SK-MEL-5 (cell line): ENCODE data around the gene PYCR2. TPM values are rescaled to one million over a fixed set of nuclear protein-coding genes. Genes with fewer than 3 reads are reported as not detected.

Experiments
- DNase-seq: peaks from one replicate; pipeline ENCODE4 v3.0.0-alpha.2; 2016; ENCODE audit warnings: low read depth, low spot score
- in situ Hi-C: cut with HindIII; loops from 2 replicates; pipeline ENCODE4 v1.10.0; 2016; ENCODE audit warnings: low sequenced_read_pairs, high pct_unique_total_duplicates, low pct_unique_long_range_greater_than_20kb
- total RNA-seq: library from RNA; depleted of rRNA; stranded (reverse); fragments of >200 nt; shearing (Covaris generic); gene quantifications from 2 replicates; pipeline ENCODE4 v1.2.3, GENCODE V29; 2014

Gene PYCR2
- total RNA-seq, 1 experiment from 2014 or later: 46.2 TPM

DNA sequence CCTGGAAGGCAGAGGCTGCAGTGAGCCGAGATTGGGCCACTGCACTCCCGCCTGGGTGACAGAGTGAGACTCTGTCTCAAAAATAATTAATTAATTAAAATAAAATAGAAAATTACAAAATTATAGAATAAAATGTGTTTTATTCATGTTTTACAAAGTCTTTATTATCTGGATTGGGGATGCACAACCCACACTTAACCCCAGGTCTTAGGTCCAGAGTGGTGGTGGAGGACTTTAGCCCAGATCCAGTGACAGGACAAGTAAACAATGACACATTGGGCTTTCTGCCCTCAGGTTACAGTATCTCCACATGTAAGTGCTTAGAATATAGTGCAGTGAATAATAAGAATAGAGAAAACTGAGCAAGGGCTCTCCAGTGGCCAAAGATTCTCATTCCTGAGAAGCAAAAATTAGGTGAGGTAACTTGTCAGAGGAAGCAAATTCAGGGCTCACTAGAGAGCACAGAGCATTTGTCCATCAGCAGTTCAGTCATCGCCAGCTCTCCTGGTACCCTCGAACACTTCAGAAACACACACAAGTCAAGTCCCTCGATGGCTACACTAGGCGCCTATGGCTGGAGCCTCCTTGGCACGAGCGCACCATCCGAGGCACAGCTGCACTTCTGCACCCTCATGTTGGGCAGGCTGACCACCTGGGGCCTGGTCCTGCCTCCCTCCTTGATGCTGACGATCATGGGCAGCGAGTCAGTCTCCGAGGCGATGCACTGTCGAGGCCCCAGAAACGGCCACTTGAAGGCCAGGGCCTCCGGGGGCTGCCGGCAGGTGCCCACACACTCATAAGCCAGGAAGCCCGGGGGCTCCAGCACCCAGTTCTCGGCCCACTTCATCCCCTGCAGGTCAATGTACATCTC lies 37.7 kb downstream of the PYCR2 start:
- no peak for DNase-seq

DNA sequence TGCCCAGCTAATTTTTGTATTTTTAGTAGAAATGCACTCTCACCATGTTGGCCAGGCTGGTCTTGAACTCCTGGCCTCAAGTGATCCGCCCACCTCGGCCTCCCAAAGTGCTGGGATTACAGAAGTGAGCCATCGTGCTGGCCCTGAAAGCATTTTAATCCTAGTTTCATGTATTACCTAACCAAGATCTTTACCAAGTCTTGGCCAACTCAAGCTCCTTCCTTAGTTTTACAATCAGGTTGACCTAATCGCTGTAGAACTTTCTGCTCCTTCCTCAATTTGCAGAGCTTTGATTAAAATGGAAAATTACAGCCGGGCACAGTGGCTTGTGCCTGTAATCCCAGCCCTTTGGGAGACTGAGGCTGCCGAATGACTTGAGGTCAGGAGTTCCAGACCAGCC lies 38.7 kb downstream of the PYCR2 start:
- in situ Hi-C loops: no loop called here
- no peak for DNase-seq

More for the DNA sequence above, 37.7 kb downstream of the PYCR2 start:
- in situ Hi-C loops: no loop called here

DNA sequence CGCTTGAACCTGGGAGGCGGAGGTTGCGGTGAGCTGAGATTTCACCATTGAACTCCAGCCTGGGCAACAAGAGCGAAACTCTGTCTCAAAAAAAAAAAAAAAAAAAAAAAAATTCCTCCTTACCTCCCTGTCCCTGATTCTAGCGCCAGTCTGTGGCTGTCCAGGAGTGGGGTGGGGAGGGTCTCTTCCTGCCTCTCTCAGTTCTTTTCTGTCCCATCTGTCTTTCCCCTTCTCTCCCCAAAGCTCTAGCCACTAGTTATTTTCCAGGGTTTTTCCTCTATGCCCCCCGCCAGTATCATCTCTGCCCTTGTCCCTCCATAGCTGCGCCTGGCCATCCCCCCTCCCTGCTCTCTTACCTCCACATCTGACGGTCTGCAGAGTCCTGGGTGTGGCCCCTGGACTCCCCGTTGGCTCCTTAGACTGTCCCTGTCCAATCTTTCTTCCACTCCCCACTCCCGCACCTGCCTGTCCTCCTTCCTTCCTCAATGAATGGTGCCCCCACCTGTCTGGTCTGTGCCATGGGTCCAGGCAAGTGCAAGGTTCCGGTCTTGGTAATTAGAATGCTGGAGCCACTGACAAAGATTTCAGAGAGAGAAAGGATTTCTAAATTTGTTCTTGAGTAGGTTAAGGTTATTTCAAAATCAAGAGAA lies 40.3 kb downstream of the PYCR2 start:
- no peak for DNase-seq

DNA sequence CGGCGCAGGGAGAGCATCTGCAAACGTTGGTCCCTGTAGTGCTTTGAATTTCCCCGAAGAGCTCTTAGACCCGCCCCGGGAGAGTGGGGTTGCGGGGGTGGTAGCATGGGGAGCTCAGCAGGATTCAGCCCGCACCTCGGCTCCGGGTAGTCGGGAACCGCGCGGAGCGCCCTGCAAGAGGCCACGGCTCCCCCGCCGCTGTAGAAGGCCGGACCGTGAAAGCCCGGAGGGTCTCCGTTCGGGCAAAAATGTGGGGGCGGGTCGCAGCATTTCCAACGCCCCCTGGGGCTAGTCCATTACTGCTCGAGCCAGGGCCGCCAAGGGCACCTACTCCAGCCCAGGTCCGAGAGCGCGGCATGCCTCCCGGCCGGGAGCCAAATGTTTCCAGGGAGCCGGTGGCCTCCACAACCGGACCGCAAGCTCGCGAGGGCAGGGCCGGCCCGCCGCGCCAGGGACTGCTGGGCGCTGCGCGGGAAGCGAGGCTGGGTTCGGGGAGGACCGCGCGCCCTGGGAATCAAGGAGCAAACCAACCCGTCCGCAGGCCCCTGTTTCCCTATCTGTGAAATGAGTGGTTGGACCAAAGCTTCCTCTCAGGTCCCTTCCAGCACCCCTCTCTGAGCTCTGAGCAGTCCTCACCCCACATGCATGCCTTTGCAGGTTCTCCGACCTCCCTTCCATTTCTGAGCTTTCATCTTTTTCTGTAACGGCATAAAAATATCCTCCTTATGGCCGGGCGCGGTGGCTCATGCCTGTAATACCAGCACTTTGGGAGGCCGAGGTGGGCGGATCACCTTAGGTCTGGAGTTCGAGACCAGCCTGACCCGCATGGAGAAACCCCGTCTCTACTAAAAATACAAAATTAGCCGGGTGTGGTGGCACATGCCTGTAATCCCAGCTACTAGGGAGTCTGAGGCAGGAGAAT lies 41.1 kb downstream of the PYCR2 start:
- DNase-seq: peak; percentile 11
- in situ Hi-C loops: no loop called here

More for the DNA sequence above, 40.3 kb downstream of the PYCR2 start:
- in situ Hi-C loops: no loop called here

DNA sequence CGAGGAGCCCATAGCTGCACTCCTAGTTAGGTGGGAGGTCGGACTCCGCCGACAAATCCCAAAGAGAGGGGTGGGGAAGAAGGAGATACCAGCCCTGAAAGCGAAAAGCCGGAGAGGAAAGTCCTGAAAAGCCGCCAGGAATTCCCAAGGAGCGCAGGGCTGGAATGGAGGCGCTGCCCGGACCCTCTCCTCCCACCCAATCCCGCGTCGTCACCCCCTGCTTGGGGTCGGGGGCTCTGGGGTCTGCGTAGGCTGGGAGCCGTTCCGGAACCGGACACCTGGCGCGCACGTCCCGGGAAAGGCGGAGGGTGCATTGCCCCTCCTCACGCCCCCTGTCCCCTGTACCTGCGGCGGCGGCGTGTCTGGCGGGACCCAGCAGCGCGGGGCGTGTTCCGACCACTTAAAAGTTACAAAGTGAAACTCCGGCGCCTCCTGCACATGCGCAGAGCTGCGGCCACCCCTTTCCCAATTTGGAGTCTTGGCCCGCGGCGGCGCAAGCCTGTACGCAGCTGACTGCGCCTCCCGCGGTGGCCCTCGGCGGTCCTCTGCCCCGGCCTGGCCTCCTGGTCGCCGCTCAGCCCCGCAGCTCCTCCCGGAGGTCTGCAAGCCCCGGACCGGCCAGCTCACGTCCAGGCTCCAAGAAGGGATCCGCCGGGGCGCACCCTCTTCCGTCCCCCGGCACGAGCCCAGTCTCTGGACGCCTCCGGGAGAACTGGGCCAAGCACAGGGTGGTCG lies 41.9 kb downstream of the PYCR2 start, which contains the start of gene TMEM63A:
Gene TMEM63A (minus strand): TSS at position 422 of the 735 bp plus-strand sequence. CDS start 4,800 bp downstream, outside the sequence.
- DNase-seq: peak; percentile 75
- in situ Hi-C loops: no loop called here

DNA sequence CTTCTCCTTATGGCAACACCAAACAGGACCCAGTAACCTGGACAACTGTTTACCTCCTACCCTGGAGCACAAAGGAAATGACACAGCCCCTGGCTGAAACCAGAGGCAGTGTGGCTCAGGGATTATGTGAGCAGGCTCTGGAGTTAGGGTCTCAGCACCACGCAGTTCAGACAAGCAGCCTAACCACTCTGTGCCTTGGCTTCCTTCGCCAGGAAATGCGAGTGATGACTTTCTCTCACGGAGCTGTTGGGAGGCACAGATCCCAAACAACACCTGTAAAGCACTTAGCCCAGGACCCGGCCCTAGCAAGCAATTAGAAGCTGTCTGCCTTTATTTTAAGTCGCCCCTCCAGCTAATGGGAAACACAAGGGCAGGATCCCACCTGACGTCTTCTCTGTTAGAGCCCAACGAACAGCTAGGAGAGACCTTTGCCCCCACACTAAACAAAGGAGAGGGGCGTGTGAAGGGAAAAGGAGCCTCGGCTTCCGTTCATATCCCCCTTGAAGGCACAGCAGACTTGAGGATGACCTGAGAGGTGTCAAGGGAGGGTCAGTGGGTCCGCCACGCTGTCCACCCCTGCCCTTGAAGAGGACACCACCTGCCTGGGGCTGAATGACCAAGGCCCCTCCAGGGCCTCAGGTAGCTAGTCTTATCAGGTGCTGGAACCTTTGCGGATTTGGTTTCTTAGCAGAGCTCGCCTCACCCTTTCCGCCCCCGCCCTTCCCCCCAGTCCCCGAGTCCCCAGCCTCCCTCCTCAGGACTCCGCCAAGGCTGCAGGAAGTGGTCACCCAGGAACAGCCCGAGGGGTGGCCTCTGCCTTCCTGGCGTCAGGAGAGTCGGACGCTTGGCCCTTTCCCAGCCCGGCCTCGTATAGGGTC lies 42.7 kb downstream of the PYCR2 start:
- in situ Hi-C loops: no loop called here
- DNase-seq: peak; percentile 36

DNA sequence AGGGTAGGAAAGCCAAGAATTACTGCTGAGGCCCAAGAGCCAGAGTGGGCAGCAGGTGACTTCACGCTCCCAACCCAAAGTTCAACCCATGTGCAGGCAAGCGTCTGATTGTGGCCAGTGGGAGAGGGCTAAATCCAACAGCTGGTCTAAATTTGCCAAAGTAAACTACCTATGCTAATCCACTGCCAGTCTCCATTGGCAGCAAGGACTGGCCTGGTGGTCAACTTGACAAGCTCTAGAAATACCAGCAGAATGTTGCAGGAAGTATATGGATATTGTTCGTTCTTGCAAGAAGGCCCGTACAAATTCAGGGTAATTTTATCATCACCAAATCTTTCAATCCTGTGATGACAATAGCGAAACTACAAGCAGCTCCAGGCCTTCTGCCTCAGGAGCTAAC lies 43.4 kb downstream of the PYCR2 start:
- in situ Hi-C loops: no loop called here

DNA sequence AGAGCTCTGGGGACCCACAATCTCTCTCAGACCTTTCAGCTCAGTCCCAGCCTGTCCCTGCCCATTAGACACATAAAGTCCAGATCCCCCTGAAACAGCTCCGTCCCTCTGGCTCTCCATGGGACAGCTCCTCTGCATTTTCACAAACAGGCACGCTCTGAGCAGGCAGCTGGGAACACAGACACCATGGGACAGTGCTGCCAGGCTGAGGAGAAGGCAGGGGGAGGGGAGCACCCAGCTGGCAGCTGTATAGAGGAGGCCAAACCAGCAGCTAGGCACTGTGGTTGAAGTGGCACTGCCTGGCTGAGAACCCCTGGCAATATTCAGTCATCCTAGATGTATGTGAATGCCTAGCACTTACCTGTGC lies 43.8 kb downstream of the PYCR2 start:
- in situ Hi-C loops: no loop called here
- DNase-seq: no peak

More for the DNA sequence above, 43.4 kb downstream of the PYCR2 start:
- DNase-seq: no peak

DNA sequence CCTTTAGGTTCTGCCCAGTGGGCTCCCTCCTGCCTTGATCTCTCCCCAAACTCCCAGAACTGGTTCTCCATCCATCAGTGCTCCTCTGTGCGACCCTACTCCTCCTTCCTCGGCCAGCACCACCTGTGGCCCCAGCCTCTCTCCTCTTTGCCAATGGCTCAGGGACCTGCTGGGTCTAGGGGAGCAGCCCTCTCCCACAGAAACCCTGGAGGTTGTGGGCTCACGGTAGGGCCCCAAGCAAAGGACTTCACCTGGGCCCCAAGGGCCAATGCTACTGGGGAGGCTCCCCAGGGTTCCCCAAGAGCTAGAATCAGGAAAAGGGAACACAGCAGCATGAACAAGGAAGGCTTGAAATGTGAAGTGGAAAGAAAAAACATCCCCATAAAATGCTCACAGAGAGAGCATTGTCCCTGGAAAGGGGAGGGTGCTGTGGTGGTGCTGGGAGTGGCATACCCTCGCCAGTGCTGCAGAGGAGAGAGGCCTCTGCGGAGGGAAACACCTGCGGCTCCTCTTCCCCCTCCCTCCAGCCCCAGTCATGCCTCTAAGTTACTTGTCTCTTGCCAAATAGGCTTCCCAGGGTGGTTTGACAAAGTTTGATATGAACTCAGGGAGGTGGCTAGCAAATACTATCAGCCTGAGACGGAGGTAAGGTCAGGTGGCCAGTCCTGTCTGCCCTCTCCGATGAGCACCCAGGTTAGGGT lies 44.4 kb downstream of the PYCR2 start:
- in situ Hi-C loops: no loop called here
- DNase-seq: peak; percentile 55

DNA sequence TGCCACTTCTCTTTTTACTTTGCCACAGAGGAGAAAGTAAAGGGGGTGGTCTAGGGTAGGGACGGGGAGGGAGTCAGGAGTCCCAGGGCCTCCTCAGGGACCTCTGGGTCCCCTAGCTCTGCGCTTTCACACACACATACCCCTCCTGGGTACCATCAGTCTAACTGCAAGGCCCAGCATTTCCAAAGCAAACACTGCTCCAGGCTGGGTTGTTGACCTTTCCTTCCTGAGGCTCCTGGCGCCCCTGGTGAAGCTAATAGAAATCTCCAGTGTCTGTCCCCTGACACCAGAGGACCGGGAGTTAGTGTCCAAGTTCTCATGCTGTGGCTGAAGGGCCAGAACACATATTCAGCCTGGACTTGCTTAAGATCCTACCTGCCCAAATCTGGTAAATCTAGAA lies 45.8 kb downstream of the PYCR2 start:
- DNase-seq: no peak
- in situ Hi-C loops: no loop called here

DNA sequence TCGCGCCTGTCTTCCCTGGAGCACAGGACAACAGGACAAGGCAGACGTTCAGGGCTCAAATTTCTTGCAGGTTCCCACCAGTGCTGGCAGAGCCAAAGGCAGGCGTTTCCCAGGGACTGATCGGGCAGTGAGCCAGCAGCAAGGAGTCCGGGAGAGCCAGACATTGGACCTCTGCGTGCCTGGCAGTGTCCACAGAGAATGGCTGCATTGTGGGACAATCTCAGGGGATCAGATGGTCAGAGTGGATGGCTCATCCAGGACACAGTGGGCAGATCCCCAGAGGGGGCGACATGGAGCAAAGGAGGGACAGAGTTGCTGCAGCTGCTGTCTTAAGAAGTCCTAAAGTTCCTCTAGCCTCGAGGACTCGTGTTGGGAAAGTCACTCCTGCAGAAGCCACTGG lies 46.5 kb downstream of the PYCR2 start:
- in situ Hi-C loops: no loop called here
- peak; percentile 84 for DNase-seq

DNA sequence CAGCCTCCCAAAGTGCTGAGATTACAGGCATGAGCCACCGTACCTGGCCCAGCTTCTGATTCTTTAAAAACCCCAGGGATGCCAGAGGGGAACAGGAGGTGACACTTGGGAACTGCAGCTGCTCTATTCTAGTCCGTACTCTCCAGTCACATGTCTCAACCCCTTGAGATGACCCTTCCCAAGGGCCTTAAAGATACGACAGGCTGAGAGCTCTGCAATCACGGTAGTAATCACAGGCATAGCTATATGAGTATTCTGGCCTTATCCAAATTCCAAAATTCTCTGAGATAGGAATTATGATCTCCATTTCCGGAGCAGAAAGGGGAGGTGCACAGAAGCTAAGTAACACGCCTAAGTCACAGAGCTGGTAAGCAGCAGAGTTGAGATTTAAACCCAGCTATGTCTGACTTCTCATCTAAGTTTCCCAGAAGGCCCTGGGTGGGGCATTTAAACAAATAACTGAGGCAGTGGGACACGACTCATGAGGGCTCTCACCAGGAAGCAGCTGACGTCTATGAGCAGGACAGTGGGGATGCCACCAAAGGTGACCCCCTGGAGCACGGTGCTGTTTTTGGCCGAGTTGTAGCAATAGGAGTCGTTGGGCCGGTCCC lies 47.0 kb downstream of the PYCR2 start:
- no peak for DNase-seq
- in situ Hi-C loops: no loop called here

DNA sequence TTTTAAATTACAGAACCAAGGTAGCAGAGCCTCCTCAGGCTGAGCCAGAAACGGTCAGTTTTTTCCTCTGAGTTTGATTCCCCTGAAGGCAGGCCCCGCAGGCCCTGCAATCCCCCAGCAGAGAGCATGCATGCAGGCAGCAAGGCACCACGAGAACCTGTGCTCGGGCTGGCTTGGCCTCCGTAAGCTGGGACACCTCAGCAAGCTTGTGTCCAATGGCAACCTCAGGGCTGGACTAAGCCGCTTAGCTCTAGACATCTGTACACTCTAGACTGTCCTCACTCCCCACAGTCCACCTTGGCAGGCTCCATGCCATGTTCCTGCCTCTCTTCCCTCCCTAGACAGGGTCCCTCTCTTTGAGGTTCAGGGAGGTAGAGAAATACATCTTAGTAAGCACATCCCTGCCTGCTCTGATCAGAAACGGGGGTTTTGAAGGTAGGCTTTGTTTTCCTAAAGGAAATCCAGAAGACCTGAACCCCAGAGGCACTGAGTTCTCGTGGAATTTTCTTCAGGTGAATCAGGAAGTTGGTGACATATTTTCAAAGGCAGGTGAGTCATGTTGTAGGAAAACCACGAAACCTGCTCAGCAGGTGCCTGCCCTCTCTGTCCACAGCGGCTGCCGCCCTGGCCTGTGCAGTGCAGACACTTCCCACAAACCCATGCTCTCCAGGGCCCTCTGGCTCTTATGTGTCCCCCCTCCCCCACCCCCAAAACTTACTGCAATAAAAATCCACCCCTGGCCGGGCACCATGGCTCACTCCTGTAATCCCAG lies 48.8 kb downstream of the PYCR2 start:
- DNase-seq: no peak

DNA sequence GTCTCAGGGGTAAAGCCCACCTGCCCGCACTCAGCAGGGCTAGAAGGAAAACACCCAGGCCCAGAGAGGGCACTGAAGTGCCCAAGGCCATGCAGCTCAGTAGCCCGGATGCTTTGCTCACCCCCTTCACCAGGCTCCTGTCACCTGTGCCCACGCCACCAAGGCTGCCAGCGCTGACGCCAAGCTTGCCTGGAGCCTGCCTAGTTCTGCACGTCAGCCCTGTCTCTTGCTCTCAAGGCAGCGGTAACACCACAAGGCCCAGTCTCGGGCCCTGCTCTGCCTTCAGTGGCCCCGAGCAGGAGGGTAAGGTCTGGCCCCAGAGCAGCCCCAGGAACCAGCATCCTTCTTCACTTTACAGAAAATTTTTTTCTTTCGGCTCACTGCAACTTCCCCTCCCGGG lies 49.6 kb downstream of the PYCR2 start:
- DNase-seq: no peak
- in situ Hi-C loops: no loop called here

More for the DNA sequence above, 48.8 kb downstream of the PYCR2 start:
- in situ Hi-C loops: no loop called here
